ENCODE results near the gene MCAT. TPM values are rescaled to one million over a fixed set of nuclear protein-coding genes. Genes with fewer than 3 reads are reported as not detected.

MCAT gene
- total RNA-seq, 1 experiment from 2014 or later, result 67.9 TPM

GRCh38 chr22:43173976-43174720 is 30.9 kb upstream of the MCAT start:
- in situ Hi-C loops (cut with HindIII; ENCODE audit: low pct_unique_long_range_greater_than_20kb, low sequenced_read_pairs), result no loop called here
- no peak for DNase-seq (ENCODE audit: low read depth)

- DNase-seq (ENCODE audit: low read depth), result no peak
- in situ Hi-C loops (cut with HindIII; ENCODE audit: low pct_unique_long_range_greater_than_20kb, low sequenced_read_pairs), result no loop called here
Observed at GRCh38 chr22:43173566-43173965, 30.4 kb upstream of the MCAT start.

- in situ Hi-C loops (cut with HindIII; ENCODE audit: low pct_unique_long_range_greater_than_20kb, low sequenced_read_pairs), result no loop called here
- no peak for DNase-seq (ENCODE audit: low read depth)
Observed at GRCh38 chr22:43172191-43172590, 29.0 kb upstream of the MCAT start.

- in situ Hi-C loops (cut with HindIII; ENCODE audit: low pct_unique_long_range_greater_than_20kb, low sequenced_read_pairs), result no loop called here
- DNase-seq (ENCODE audit: low read depth), result no peak
Observed at GRCh38 chr22:43171607-43172006, 28.4 kb upstream of the MCAT start.

- no peak for DNase-seq (ENCODE audit: low read depth)
- in situ Hi-C loops (cut with HindIII; ENCODE audit: low pct_unique_long_range_greater_than_20kb, low sequenced_read_pairs), result no loop called here
Observed at GRCh38 chr22:43171019-43171491, 27.9 kb upstream of the MCAT start.

- no peak for DNase-seq (ENCODE audit: low read depth)
- in situ Hi-C loops (cut with HindIII; ENCODE audit: low pct_unique_long_range_greater_than_20kb, low sequenced_read_pairs), result no loop called here
Observed at GRCh38 chr22:43170131-43170480, 26.9 kb upstream of the MCAT start.

GRCh38 chr22:43169310-43170130 is 26.3 kb upstream of the MCAT start:
- in situ Hi-C loops (cut with HindIII; ENCODE audit: low pct_unique_long_range_greater_than_20kb, low sequenced_read_pairs), result no loop called here

GRCh38 chr22:43168471-43169309 is 25.5 kb upstream of the MCAT start:
- DNase-seq (ENCODE audit: low read depth), result no peak
- in situ Hi-C loops (cut with HindIII; ENCODE audit: low pct_unique_long_range_greater_than_20kb, low sequenced_read_pairs), result no loop called here

More at GRCh38 chr22:43169310-43170130, 26.3 kb upstream of the MCAT start:
- no peak for DNase-seq (ENCODE audit: low read depth)

GRCh38 chr22:43167001-43167589 is 23.9 kb upstream of the MCAT start:
- in situ Hi-C loops (cut with HindIII; ENCODE audit: low pct_unique_long_range_greater_than_20kb, low sequenced_read_pairs), result no loop called here
- DNase-seq (ENCODE audit: low read depth), result no peak

- DNase-seq (ENCODE audit: low read depth), result no peak
- in situ Hi-C loops (cut with HindIII; ENCODE audit: low pct_unique_long_range_greater_than_20kb, low sequenced_read_pairs), result no loop called here
Observed at GRCh38 chr22:43166132-43166930, 23.1 kb upstream of the MCAT start.

GRCh38 chr22:43164636-43165035 is 21.4 kb upstream of the MCAT start:
- in situ Hi-C loops (cut with HindIII; ENCODE audit: low pct_unique_long_range_greater_than_20kb, low sequenced_read_pairs), result no loop called here
- no peak for DNase-seq (ENCODE audit: low read depth)

GRCh38 chr22:43163241-43163795 is 20.1 kb upstream of the MCAT start:
- in situ Hi-C loops (cut with HindIII; ENCODE audit: low pct_unique_long_range_greater_than_20kb, low sequenced_read_pairs), result no loop called here

GRCh38 chr22:43162412-43163150 is 19.4 kb upstream of the MCAT start:
- no peak for DNase-seq (ENCODE audit: low read depth)

More at GRCh38 chr22:43163241-43163795, 20.1 kb upstream of the MCAT start:
- DNase-seq (ENCODE audit: low read depth), result no peak

GRCh38 chr22:43160497-43161126 is 17.4 kb upstream of the MCAT start:
- no peak for DNase-seq (ENCODE audit: low read depth)

More at GRCh38 chr22:43162412-43163150, 19.4 kb upstream of the MCAT start:
- in situ Hi-C loops (cut with HindIII; ENCODE audit: low pct_unique_long_range_greater_than_20kb, low sequenced_read_pairs), result no loop called here

GRCh38 chr22:43159484-43160178 is 16.4 kb upstream of the MCAT start:
- no peak for DNase-seq (ENCODE audit: low read depth)
- in situ Hi-C loops (cut with HindIII; ENCODE audit: low pct_unique_long_range_greater_than_20kb, low sequenced_read_pairs), result no loop called here

More at GRCh38 chr22:43160497-43161126, 17.4 kb upstream of the MCAT start:
- in situ Hi-C loops (cut with HindIII; ENCODE audit: low pct_unique_long_range_greater_than_20kb, low sequenced_read_pairs), result no loop called here

Measured in Caki2 (cell line).